B cell (primary cell): Measurements from ENCODE around the gene CADM1.

Experiments
- CTCF ChIP-seq: fragments of 200-600 bp; IDR thresholded peaks from one replicate; pipeline ENCODE4 v1.8.0; 2022; ENCODE audit warnings: antibody characterized with exemption, mild to moderate bottlenecking
- EZH2 ChIP-seq: IDR thresholded peaks from 2 replicates; pipeline ENCODE4 v1.6.1; 2012; ENCODE audit warnings: borderline replicate concordance, low read depth, mild to moderate bottlenecking, moderate library complexity, low read length; ENCODE audit not compliant: insufficient read depth, poor library complexity, severe bottlenecking

GRCh38 chr11:115545581-115546210 is 41.5 kb upstream of the CADM1 start:
- TF ChIP-seq EZH2 (no peak), CTCF (no peak)
